GM12875 (cell line): Measurements from ENCODE around the gene PLCG1.

Source experiments
- H3K4me3 ChIP-seq: one replicate; pipeline ENCODE4 v1.5.1; 2011; ENCODE audit warnings: low read depth, low read length, control low read depth
- CTCF ChIP-seq: IDR thresholded peaks from 2 replicates; pipeline ENCODE4 v1.5.1; 2011; ENCODE audit warnings: low read depth, mild to moderate bottlenecking, control low read depth, inconsistent platforms, low read length, moderate library complexity, borderline replicate concordance; ENCODE audit not compliant: insufficient read depth

PLCG1 gene

GRCh38 chr20:41219824-41220223 lies 82.5 kb downstream of the PLCG1 start:
- no peak for TF ChIP-seq CTCF
- H3K4me3 ChIP-seq, result no peak overlapping the region

GRCh38 chr20:41221614-41222218 lies 84.4 kb downstream of the PLCG1 start:
- no peak for TF ChIP-seq CTCF
- H3K4me3 ChIP-seq, result no peak overlapping the region

GRCh38 chr20:41222296-41222695 lies 85.0 kb downstream of the PLCG1 start:
- no peak overlapping the region for H3K4me3 ChIP-seq
- no peak for TF ChIP-seq CTCF

- no peak for TF ChIP-seq CTCF
- H3K4me3 ChIP-seq, result no peak overlapping the region
Measured at GRCh38 chr20:41222703-41223102, 85.4 kb downstream of the PLCG1 start.

- TF ChIP-seq CTCF, result no peak
- H3K4me3 ChIP-seq, result no peak overlapping the region
Measured at GRCh38 chr20:41223112-41223511, 85.8 kb downstream of the PLCG1 start.

GRCh38 chr20:41224281-41224680 lies 86.9 kb downstream of the PLCG1 start:
- no peak for TF ChIP-seq CTCF
- H3K4me3 ChIP-seq, result no peak overlapping the region

- TF ChIP-seq CTCF, result no peak
- no peak overlapping the region for H3K4me3 ChIP-seq
Measured at GRCh38 chr20:41225091-41225490, 87.7 kb downstream of the PLCG1 start.
